SKM-1 treated with dmso at 0.1 percent for 144 hours (cell line): ENCODE data around the gene FCHSD2.
"Not testable (repeated sequence)": the region's sequence is repeated elsewhere in the genome, so short reads cannot be mapped to it uniquely, and the experiment has no call there.

ENCODE experiments used
- DNase-seq: peaks from one replicate; lab custom pipeline; 2025; ENCODE audit not compliant: unreplicated experiment; lab: John Stamatoyannopoulos, UW

Gene FCHSD2

DNA sequence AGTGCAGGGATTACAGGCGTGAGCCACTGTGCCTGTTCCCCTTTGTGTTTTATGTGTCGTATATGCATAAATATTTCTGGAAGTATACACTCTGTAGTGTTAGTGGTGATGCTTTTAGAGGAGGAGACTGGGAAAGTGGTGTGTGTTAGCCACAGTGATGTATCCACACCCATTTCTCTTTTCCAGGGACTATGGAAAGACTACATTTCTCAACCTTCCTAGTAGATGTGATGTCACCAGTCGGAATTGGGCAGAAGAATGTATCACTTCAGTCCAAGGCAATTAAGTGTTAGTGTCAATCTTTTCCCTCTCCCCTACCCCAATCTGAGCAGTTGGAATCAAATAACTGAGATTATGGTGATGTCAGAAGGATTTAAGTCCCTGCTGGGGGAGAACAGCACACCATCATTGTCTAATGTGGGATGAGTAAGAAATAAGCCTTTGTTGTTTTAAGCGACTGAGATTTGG lies 333.8 kb downstream of the FCHSD2 start:
- DNase-seq: no peak

GRCh38 chr11:72807792-72808191 lies 334.3 kb downstream of the FCHSD2 start:
- peak; percentile 87 for DNase-seq

GRCh38 chr11:72807021-72807693 lies 335.0 kb downstream of the FCHSD2 start:
- peak; percentile 54 for DNase-seq

- DNase-seq: not testable (repeated sequence)
Observed at GRCh38 chr11:72806378-72806777, 335.7 kb downstream of the FCHSD2 start.

DNA sequence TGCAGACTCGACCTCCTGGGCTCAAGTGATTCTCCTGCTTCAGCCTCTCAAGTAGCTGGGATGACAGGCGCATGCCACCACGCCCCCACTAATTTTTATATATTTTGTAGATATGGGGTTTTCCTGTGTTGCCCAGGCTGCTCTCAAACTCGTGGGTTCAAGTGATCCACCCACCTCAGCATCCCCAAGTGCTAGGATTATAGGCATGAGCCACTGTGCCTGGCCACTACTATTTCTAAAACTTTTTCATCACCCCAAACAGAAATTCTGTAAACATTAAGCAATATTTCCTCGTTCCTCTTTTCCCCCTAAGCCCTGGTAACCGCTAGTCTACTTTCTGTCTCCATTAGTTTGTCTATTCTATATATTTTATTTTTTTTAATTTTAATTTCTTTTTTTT lies 336.9 kb downstream of the FCHSD2 start:
- DNase-seq: peak; percentile 80

GRCh38 chr11:72802822-72803221 lies 339.3 kb downstream of the FCHSD2 start:
- DNase-seq: no peak

- no peak for DNase-seq
Observed at GRCh38 chr11:72799441-72799840, 342.7 kb downstream of the FCHSD2 start.

- no peak for DNase-seq
Observed at GRCh38 chr11:72798361-72798760, 343.8 kb downstream of the FCHSD2 start.

- DNase-seq: peak; percentile 86
Observed at GRCh38 chr11:72793425-72794367, 348.4 kb downstream of the FCHSD2 start, which contains the start of gene STARD10. STARD10 (minus strand) TSS chr11:72794047; CDS start chr11:72781181, 12,866 bp downstream.

DNA sequence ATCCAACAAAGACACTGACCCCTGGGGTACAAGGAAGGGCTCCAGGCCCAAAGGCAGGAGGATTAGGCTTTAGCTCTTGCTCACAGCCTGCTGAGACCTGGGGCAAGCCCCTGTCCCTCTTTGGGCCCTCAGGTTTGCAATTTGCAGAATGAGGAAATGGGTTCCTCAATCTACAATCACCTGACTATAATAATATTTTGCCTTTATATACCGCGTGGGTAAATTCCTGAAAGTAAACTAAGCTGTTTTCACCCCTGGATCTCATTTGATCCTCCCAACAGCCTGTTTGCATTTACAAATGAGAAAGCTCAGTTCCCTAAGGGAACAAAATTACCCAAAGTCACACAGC lies 349.1 kb downstream of the FCHSD2 start:
- DNase-seq: no peak

GRCh38 chr11:72792437-72793021 lies 349.6 kb downstream of the FCHSD2 start:
- DNase-seq: no peak

DNA sequence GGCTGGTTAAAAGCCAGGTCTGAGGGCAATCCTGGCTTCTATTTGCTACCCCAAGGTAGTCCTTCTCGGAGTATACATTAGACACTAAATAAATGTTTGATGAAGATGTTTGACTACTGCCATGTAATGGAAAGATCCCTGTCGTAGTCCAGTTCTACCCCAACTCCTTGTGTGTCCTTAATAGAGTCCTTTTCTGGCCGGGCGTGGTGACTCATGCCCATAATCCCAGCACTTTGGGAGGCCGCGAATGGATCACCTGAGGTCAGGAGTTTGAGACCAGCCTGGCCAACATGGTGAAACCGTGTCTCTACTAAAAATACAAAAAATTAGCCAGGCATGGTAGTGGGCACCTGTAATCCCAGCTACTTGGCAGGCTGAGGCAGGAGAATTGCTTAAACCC lies 350.9 kb downstream of the FCHSD2 start:
- DNase-seq: not testable (repeated sequence)

DNA sequence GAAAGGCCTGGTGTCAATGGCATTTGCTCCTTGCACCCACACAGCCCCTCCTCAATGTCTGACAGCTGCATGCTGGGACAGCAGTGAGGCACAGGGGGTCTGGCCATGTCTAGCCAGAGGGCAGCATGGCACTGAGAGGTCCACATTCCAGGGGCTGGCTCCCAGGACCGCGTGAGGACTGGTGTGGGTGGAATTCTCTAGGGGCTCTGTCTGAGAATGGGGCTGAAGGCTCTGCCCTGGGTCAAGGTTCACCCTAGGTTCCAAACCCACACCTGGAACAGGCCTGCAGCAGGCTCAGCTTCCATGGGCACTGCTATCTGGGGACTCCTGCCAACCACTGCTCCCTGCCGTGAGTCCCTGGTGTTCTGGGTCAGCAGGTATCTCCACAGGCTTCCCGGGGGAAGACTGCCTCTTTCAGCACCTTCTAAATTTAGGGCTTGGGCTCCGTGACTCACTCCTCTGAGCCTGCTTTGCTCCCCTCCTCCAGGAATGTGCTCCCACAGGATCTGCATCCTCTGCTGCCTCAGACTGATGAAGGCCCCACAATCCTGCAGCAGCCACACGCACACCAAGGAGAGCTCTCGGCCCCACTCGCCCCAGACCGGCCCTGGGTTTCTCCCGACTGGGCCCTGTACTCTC lies 352.5 kb downstream of the FCHSD2 start:
- DNase-seq: no peak

DNA sequence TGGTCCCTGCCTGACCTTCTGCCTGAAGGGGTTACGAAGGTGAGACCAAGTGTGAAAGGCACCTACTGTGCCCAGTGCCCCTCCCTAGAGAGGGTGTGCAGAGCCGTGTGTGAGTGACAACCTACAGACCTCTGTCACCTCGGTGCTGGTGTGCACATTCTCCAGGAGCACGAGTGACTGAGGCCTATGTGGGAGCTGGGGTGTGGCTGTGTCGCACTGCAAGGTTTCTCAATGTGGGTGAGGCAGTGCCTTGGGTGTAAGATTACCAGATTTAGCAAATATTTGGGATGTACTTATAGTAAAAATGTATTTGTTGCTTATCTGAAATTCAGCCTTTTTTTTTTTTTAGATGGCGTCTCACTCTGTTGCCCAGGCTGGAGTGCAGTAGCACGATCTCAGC lies 353.9 kb downstream of the FCHSD2 start:
- DNase-seq: no peak

GRCh38 chr11:72787216-72788104 lies 354.7 kb downstream of the FCHSD2 start:
- DNase-seq: peak; percentile 82
